ENCODE measurements around the gene GLYR1.

DNA sequence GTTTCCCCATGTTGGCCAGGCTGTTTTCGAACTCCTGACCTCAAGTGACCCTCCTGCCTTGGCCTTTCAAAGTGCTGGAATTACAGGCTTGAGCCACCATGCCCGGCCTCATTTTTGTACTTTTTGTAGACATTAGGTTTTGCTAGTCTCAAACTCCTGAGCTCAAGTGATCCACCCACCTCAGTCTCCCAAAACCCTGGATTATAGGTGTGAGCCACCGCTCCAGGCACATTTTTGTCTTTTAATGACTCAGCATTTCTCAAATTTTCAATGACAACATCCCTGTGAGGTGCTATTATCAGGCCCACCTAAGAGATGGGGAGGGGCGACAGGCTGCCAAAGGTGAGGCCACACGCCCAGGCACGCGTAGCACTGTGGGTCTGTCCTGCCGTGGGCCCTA is 60.0 kb downstream of the GLYR1 start:
- TF ChIP-seq BHLHE40 (IDR thresholded peaks at IDR 0.05; ENCODE audit: borderline replicate concordance) = no peak
- TF ChIP-seq FOXA1 (IDR thresholded peaks at IDR 0.05) = no peak
- TF ChIP-seq TARDBP (IDR thresholded peaks at IDR 0.05) = no peak
- TF ChIP-seq, protein P1, sequence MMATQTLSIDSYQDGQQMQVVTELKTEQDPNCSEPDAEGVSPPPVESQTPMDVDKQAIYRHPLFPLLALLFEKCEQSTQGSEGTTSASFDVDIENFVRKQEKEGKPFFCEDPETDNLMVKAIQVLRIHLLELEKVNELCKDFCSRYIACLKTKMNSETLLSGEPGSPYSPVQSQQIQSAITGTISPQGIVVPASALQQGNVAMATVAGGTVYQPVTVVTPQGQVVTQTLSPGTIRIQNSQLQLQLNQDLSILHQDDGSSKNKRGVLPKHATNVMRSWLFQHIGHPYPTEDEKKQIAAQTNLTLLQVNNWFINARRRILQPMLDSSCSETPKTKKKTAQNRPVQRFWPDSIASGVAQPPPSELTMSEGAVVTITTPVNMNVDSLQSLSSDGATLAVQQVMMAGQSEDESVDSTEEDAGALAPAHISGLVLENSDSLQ (IDR thresholded peaks at IDR 0.05) = no peak
- no peak for TF ChIP-seq ZNF384 (IDR thresholded peaks at IDR 0.05)
- TF ChIP-seq ARNT (IDR thresholded peaks at IDR 0.05) = no peak
- TF ChIP-seq SUZ12 (IDR thresholded peaks at IDR 0.05) = no peak
- no peak for TF ChIP-seq FOXK2 (IDR thresholded peaks at IDR 0.05)
- no peak for TF ChIP-seq LEF1 (IDR thresholded peaks at IDR 0.05; ENCODE audit: borderline replicate concordance)
- no peak for TF ChIP-seq FOXM1 (IDR thresholded peaks at IDR 0.05; ENCODE audit: borderline replicate concordance)
- TF ChIP-seq SP1 (IDR thresholded peaks at IDR 0.05) = no peak

Measured in HEK293T (cell line).